ENCODE data around the gene RPL28.

Gene RPL28

GRCh38 chr19:55451163-55451964 is 65.6 kb downstream of the RPL28 start:
- no peak for DNase-seq (ENCODE audit: low read depth)

- no peak for DNase-seq (ENCODE audit: low read depth)
Measured at GRCh38 chr19:55451965-55452748, 66.4 kb downstream of the RPL28 start.

Measured in stimulated activated CD8-positive, alpha-beta memory T cell treated with anti-CD3 and anti-CD28 coated beads, Interleukin-12 subunit alpha, Interleukin-12 subunit beta, amount 100 ng/mL, for 4 hours (primary cell).